T follicular helper cell (primary cell): ENCODE data around the gene MVK.

ENCODE experiments used
- DNase-seq: peaks from one replicate; pipeline ENCODE4 v3.0.0-alpha.2; 2020; ENCODE audit warnings: low read depth

Gene MVK

DNA sequence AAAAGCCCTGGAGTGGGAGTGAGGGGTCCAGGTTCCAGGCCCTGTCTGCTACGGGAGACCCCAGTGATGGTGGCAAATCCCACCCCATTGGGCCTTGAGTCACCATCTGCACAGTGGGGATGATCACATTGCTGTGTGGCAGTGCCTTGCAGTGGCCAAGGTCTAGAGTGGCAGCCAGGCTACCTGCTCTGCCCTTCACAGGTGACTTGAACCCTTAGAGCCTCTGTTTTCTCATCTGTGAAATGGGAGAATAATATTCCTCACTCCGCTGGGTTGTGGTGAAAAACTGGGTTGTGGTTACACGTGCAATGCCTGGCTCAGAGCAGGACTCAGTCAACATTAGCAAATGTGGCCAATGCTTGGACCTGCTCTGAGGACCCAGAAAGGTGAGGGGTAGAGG lies 58.2 kb downstream of the MVK start:
- no peak for DNase-seq

DNA sequence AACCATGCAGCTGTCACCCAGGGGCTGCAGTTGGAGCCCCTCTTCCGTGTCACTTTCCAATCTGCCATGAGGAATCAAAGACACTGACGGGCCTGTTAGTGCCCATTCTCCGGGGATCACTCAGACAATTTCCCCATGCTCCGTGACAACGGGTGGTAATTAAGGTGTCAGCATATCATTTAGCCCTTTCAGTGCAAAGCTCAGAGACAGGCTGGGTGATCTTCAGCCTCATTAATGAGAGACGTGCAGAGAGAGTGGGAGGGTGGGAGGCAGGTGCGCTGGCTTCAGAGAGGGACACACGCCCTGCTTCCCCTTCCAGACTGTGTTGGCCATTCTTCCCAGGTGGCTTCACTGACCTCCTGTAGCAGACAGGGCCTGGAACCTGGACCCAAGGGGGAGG lies 58.7 kb downstream of the MVK start:
- DNase-seq: no peak

DNA sequence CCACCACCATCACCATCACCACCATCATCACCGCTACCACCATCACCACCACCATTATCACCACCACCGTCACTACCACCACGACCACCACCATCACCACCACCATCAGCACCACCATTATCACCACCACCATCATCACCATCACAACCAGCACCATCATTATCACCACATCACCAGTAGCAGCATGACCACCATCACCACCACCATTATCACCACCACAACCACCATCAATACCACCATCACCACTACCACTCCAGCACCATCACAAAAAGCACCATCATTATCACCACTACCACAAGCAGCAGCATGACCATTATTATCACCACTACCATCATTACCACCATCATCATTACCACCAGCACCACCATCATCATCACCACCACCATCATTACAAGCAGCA lies 62.1 kb downstream of the MVK start:
- DNase-seq: no peak

DNA sequence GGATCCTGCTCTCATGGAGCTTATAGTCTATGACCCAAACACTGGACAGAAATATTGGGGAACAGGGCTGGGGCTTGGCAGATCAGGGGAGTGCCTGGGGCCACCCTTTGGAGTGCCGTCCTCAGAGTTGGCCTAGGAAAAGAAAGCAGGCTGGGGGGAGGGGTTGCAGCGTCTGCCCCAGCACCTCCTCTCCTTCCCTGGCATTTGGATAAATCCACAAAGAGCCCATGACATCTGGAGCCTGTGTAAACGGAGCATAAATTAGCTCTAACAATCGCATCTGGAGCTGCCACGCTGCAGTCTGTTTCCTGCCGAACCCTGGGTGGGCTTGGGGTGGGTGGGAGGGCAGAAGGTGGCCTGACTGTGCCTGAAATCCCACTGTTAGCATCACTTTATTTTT lies 63.8 kb downstream of the MVK start:
- no peak for DNase-seq

DNA sequence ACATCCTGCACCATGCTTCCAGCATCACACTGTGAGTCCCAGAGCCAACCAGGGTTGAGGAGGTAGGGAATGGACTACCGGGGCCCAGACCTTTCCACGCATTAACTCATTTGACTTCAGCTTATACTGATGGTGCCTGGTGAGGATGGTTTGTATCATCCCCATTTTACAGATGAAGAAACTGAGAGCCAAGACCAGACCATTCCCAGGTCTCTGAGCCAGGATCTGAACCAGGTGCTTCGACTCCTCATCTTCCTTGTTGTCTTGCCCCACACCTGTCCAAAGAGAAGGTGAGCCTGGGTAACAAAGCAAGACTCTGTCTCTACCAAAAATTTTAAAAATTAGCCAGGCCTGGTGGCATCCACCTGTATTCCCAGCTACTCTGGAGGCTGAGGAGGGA lies 64.4 kb downstream of the MVK start:
- DNase-seq: no peak

DNA sequence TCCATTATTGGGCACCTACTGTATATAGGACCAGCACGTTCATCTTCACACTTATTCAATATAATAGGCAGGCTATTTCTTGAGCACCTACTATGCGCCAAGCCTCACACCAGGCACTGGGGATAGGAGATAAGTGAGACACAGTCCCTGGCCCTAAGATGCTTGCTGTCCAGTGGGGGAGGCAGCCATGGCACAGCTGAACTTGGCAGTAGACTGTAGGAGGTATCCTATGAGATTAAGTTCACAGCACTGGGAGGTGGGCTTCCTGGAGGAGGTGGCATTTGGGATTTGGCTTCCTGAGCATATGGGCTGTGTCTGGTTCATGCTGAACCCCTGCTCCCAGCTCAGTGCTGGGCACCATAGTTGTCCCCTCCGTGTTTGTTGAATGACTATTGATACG lies 65.1 kb downstream of the MVK start:
- DNase-seq: no peak

DNA sequence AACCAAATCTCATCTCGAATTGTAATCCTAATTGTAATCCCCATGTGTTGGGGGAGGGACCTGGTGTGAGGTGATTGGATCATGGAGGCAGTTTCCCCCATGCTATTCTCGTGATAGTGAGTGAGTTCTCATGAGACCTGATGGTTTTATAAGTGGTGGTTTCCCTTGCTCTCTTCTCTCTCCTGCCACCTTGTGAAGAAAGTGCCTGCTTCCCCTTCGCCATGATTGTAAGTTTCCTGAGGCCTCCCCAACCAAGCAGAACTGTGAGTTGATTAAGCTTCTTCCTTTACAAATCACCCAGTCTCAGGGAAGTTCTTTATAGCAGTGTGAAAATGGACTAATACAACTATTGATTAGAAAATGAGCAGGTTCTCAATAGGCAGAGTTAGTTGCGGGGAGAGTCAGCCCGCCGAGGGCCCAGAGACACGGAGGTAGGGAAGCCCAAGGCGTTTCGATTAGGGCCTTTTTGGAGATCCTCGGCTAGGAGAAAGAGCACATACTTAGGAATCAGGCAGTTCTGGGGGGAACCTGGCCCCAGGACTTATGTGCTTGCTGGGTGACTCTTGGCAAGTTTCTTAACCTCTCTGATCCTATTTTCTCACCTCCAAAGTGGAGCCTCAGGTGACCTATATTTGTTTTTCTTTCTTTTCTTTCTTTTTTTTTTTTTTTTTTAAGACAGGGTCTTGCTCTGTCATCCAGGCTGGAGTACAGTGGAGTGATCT lies 65.7 kb downstream of the MVK start:
- no peak for DNase-seq

DNA sequence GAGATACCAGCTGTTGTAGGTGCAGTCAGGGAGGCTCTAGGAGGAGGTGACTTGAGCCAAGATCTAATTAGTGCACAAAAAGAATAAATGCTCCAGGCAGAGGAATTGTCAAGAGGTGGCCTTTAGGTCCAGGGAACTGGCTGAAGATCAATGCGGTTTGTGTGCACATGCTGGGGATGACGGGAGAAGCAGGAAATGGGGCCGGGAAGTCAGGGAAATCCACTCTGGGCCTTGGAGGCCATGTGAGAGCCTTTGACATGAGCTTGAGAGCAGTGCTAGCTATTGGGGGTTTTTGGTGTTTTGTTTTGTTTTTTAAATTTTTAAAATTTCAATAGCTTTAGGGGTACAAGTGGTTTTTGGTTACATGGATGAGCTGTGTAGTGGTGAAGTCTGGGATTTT lies 67.4 kb downstream of the MVK start:
- DNase-seq: no peak

DNA sequence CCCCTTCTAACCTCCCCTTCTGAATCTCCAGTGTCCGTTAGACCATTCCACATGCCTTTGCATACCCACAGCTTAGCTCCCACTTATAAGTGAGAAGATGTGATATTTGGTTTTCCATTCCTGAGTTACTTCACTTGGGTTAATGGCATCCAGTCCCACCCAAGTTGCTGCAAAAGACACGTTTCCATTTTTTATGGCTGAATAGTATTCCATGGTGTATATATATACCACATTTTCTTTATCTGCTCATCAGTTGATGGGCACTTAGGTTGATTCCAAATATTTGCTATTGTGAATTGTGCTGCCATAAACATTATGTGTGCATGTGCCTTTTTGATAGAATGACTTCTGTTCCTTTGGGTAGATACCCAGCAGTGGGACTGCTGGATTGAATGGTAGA lies 67.8 kb downstream of the MVK start:
- no peak for DNase-seq

DNA sequence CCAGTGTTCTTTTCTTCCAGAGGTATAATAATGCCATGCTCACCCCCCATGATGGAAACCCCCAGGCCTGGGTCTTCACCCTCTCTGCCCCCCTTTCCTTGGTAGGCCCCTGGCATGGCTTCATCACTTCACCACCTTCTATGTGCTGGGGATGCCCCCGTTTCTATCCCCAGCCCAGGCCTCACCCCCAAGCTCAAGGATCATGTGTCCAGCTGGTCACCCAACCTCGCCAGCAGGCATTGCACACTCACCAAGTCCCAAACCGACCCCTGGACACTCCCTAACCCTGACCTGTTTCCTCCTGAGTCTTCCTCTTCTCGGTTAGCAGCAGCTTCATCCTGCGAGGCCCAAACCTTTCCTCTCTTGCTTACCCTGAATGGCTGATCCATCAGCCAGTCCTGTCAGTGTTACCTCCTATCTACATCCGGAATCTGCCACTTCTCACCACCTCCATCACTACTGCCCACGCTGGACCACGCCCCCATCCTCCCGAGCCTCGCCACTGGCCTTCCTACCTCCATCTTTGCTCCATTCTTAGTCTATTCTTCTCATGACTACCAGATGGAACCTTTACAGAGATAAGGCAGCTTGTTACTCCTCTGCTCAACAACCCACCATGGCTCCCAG lies 69.0 kb downstream of the MVK start:
- DNase-seq: no peak

DNA sequence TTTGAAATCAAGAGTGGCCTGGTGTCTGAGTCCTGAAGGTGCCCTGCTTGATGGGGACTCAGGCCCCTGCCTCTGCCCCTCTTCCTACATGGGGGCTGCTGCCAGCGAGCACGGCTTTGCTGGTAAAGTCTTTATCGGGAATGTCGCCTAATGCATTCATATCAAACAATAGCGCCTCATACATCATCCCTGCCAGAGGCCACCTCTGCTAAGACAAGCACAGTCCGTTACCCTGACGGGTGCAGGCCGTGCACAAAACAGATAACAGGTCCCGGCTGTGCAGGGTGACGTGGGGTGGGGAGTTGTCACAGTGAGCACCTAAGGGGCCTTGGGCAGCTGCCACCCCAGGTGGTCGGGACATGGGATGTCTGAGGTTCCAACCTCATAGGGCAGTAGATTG lies 71.6 kb downstream of the MVK start:
- no peak for DNase-seq

DNA sequence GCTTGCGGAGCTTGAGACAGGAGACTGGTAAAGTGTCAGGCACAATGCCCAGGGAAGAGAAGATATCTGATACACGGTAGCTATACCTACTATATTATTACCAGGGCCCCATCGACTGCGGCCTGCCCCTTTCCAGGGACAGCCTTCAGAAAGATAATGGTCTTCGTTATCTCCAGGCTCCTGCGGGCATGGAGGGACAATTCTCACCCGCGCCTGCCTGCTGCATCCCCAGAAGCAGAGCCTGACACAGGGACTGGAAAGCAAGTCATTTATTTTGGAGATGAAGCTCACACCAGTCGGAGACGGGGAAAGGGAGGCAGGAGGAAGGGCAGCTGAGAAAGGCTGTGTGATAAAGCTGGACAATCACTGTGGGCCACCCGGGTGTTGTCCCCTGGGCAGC lies 72.1 kb downstream of the MVK start:
- no peak for DNase-seq
